Caco-2 (cell line): ENCODE measurements around the gene ASB1. TPM values are rescaled to one million over a fixed set of nuclear protein-coding genes. Genes with fewer than 3 reads are reported as not detected.

Experiments
- BruUV-seq: library from RNA; stranded (reverse); fragments of 400-500 nt; replicated peaks from 2 replicates; lab custom pipeline; 2021; lab: Mats Ljungman, UMichigan
- CTCF ChIA-PET: fragments of 300-600 bp; sonication (Branson Sonifier 250); formaldehyde crosslinking; loops from one replicate; lab custom pipeline; 2022; ENCODE audit warnings: antibody characterized with exemption; lab: Charles Lee
- POLR2A ChIA-PET: fragments of 300-600 bp; sonication (Branson Sonifier 250); formaldehyde crosslinking; loops from one replicate; lab custom pipeline; 2022; ENCODE audit warnings: antibody characterized with exemption; lab: Charles Lee
- DNase-seq, 2 experiments: peaks; one replicate each; pipeline versions ENCODE4 v3.0.0 to v3.0.0-alpha.2; 2020 to 2022
- H3K27me3 ChIP-seq: replicated peaks from 2 replicates; pipeline ENCODE4 v1.6.0; 2011; ENCODE audit warnings: low read length; ENCODE audit not compliant: control insufficient read depth, insufficient read depth
- H3K36me3 ChIP-seq: 2 replicates; pipeline ENCODE4 v1.5.1; 2011; ENCODE audit warnings: low read length; ENCODE audit not compliant: control insufficient read depth, insufficient read depth
- H3K4me1 ChIP-seq: fragments of 250-450 bp; sonication (Bioruptor Pico); 2 replicates; pipeline ENCODE4 v1.5.1; 2020; ENCODE audit warnings: mild to moderate bottlenecking
- H3K4me3 ChIP-seq: 2 replicates; pipeline ENCODE4 v1.5.1; 2011; ENCODE audit warnings: low read depth, mild to moderate bottlenecking, control low read depth, low read length
- H3K9me3 ChIP-seq: fragments of 250-450 bp; sonication (Bioruptor Pico); 2 replicates; pipeline ENCODE4 v1.5.1; 2020; ENCODE audit warnings: mild to moderate bottlenecking, moderate library complexity
- H3K27ac Mint-ChIP-seq: one replicate; pipeline ENCODE4 v1.8.0; 2022; ENCODE audit warnings: mixed read lengths; ENCODE audit not compliant: unreplicated experiment
- H3K27me3 Mint-ChIP-seq: one replicate; pipeline ENCODE4 v1.8.0; 2022; ENCODE audit warnings: mixed read lengths; ENCODE audit not compliant: insufficient read depth, unreplicated experiment
- H3K36me3 Mint-ChIP-seq: one replicate; pipeline ENCODE4 v1.8.0; 2022; ENCODE audit warnings: mild to moderate bottlenecking, mixed read lengths; ENCODE audit not compliant: insufficient read depth, unreplicated experiment
- H3K4me1 Mint-ChIP-seq: one replicate; pipeline ENCODE4 v1.8.0; 2022; ENCODE audit warnings: low read depth, mixed read lengths; ENCODE audit not compliant: unreplicated experiment
- H3K4me3 Mint-ChIP-seq: one replicate; pipeline ENCODE4 v1.8.0; 2022; ENCODE audit warnings: mild to moderate bottlenecking, moderate library complexity, mixed read lengths; ENCODE audit not compliant: unreplicated experiment
- H3K9me3 Mint-ChIP-seq: one replicate; pipeline ENCODE4 v1.8.0; 2022; ENCODE audit warnings: mixed read lengths; ENCODE audit not compliant: unreplicated experiment
- CTCF ChIP-seq, 2 experiments: fragments of 200-600 bp in 1 of 2; IDR thresholded peaks; 1 replicate in 1 of 2; 2 replicates in 1 of 2; pipeline versions ENCODE4 v1.5.1 to v1.8.0; 2011 to 2022; ENCODE audit warnings: antibody characterized with exemption in 1 of 2, control low read depth in 1 of 2, inconsistent platforms in 1 of 2, low read depth in 1 of 2, low read length in 1 of 2, mild to moderate bottlenecking in 1 of 2, moderate library complexity in 1 of 2; ENCODE audit not compliant: insufficient read depth in 1 of 2, severe bottlenecking in 1 of 2, unreplicated experiment in 1 of 2
- intact Hi-C: fragments of 100-400 bp; cut with micrococcal nuclease; formaldehyde crosslinking; loops from one replicate; pipeline ENCODE4 v1.10.0; 2022; ENCODE audit not compliant: unreplicated experiment
- total RNA-seq: library from RNA; stranded (reverse); gene quantifications from 2 replicates; pipeline ENCODE4 v1.2.3, GENCODE V29; 2022

Gene ASB1
- total RNA-seq, 1 experiment from 2014 or later: 16.9 TPM

- BruUV-seq: no TSS peak
Measured at GRCh38 chr2:238413368-238413767, 13.4 kb upstream of the ASB1 start.

GRCh38 chr2:238415036-238415764, 11.5 kb upstream of the ASB1 start:
- peaks cover 13% of the 10 kb centered on the region for H3K9me3 Mint-ChIP-seq
- H3K4me1 ChIP-seq: no peaks in the 10 kb centered on the region
- H3K4me1 Mint-ChIP-seq: no peaks in the 10 kb centered on the region
- CTCF ChIA-PET: no interaction called here
- H3K36me3 ChIP-seq: no peaks in the 10 kb centered on the region
- DNase-seq: no peak
- no peak overlapping the region for H3K27ac Mint-ChIP-seq
- no peaks in the 10 kb centered on the region for H3K9me3 ChIP-seq
- no peak for TF ChIP-seq CTCF (IDR thresholded peaks at IDR 0.05; ENCODE audit: insufficient read depth in 1 of 2, low read depth in 1 of 2, low read length in 1 of 2, severe bottlenecking in 1 of 2, unreplicated experiment in 1 of 2)
- no peak overlapping the region for H3K4me3 Mint-ChIP-seq
- H3K27me3 Mint-ChIP-seq: no peaks in the 10 kb centered on the region
- no peak overlapping the region for H3K4me3 ChIP-seq
- intact Hi-C loops: no loop called here
- H3K36me3 Mint-ChIP-seq: peaks cover 6% of the 10 kb centered on the region
- POLR2A ChIA-PET: no interaction called here
- no peaks in the 10 kb centered on the region for H3K27me3 ChIP-seq
- BruUV-seq: no TSS peak

More at GRCh38 chr2:238413368-238413767, 13.4 kb upstream of the ASB1 start:
- Mint-ChIP-seq H3K9me3 (peaks cover 13% of the 10 kb centered on the region), H3K4me3 (no peak overlapping the region), H3K27me3 (no peaks in the 10 kb centered on the region), H3K36me3 (peaks cover 6% of the 10 kb centered on the region), H3K27ac (no peak overlapping the region), H3K4me1 (no peaks in the 10 kb centered on the region)
- ChIA-PET CTCF (no interaction called here), POLR2A (no interaction called here)
- no peaks in the 10 kb centered on the region for H3K27me3 ChIP-seq
- H3K9me3 ChIP-seq: no peaks in the 10 kb centered on the region
- no peak overlapping the region for H3K4me3 ChIP-seq
- DNase-seq: no peak
- H3K4me1 ChIP-seq: no peaks in the 10 kb centered on the region
- no peak for TF ChIP-seq CTCF (IDR thresholded peaks at IDR 0.05; ENCODE audit: insufficient read depth in 1 of 2, low read depth in 1 of 2, low read length in 1 of 2, severe bottlenecking in 1 of 2, unreplicated experiment in 1 of 2)
- H3K36me3 ChIP-seq: no peaks in the 10 kb centered on the region
- intact Hi-C loops: no loop called here

GRCh38 chr2:238415893-238416292, 10.8 kb upstream of the ASB1 start:
- Mint-ChIP-seq H3K9me3 (peaks cover 13% of the 10 kb centered on the region), H3K36me3 (peaks cover 6% of the 10 kb centered on the region), H3K27ac (no peak overlapping the region), H3K4me1 (no peaks in the 10 kb centered on the region), H3K4me3 (no peak overlapping the region), H3K27me3 (no peaks in the 10 kb centered on the region)
- no peaks in the 10 kb centered on the region for H3K27me3 ChIP-seq
- CTCF ChIA-PET: no interaction called here
- no TSS peak for BruUV-seq
- POLR2A ChIA-PET: no interaction called here
- no peaks in the 10 kb centered on the region for H3K36me3 ChIP-seq
- DNase-seq: no peak
- H3K4me3 ChIP-seq: no peak overlapping the region
- TF ChIP-seq CTCF (IDR thresholded peaks at IDR 0.05; ENCODE audit: insufficient read depth in 1 of 2, low read depth in 1 of 2, low read length in 1 of 2, severe bottlenecking in 1 of 2, unreplicated experiment in 1 of 2): no peak
- intact Hi-C loops: no loop called here
- no peaks in the 10 kb centered on the region for H3K9me3 ChIP-seq
- H3K4me1 ChIP-seq: no peaks in the 10 kb centered on the region
